Measurements from ENCODE around the gene RHBDD1. TPM values are rescaled to one million over a fixed set of nuclear protein-coding genes. Genes with fewer than 3 reads are reported as not detected.

RHBDD1 gene
- polyA plus RNA-seq, 1 of the 3 experiments (the other 2 are of a cell fraction) = 10.3 TPM

- no peak for DNase-seq
- H3K27ac ChIP-seq (ENCODE audit: low read depth in 2 of 2, low read length in 1 of 2) = no peak overlapping the region
- no peak for TF ChIP-seq RXRA (IDR thresholded peaks at IDR 0.05; ENCODE audit: borderline replicate concordance, low read depth)
- TF ChIP-seq FOXM1 (IDR thresholded peaks at IDR 0.05; ENCODE audit: low read depth) = no peak
- no peak for TF ChIP-seq JUND (IDR thresholded peaks at IDR 0.05)
- TF ChIP-seq TEAD4 (IDR thresholded peaks at IDR 0.05; ENCODE audit: borderline replicate concordance, insufficient read depth) = no peak
- TF ChIP-seq POLR2AphosphoS5 (IDR thresholded peaks at IDR 0.05; ENCODE audit: low read depth, low read length) = no peak
- POLR2A ChIA-PET = no interaction called here
- no peaks in the 10 kb centered on the region for H3K9me3 ChIP-seq
- H3K4me2 ChIP-seq = no peak overlapping the region
- H3K9me2 ChIP-seq = no peaks in the 10 kb centered on the region
- no peaks in the 10 kb centered on the region for H3K79me2 ChIP-seq (ENCODE audit: insufficient read depth)
- CTCF ChIA-PET = interaction anchor here (1.1 kb wide), 1 partner anchor 77 kb away, joined by 3 read pairs; no protein-coding TSS in a partner anchor
- H3K36me3 ChIP-seq (replicated peaks in 1 of 2; ENCODE audit: control insufficient read depth in 1 of 2, insufficient read depth in 2 of 2, low read length in 1 of 2) = no peaks in the 10 kb centered on the region
- no peak overlapping the region for H3K9ac ChIP-seq
- peaks cover 4% of the 10 kb centered on the region for H3F3A ChIP-seq (replicated peaks; ENCODE audit: insufficient read depth)
- no peak overlapping the region for H2AFZ ChIP-seq (ENCODE audit: low read depth)
- H3K4me1 ChIP-seq (ENCODE audit: control insufficient read depth in 1 of 2, insufficient read depth in 2 of 2, low read depth in 1 of 2, low read length in 1 of 2) = peaks cover 0 to 12% of the 10 kb centered on the region in 2 experiments; a peak in 1 of 4 replicates
- no peak overlapping the region for H3K4me3 ChIP-seq (ENCODE audit: low read depth in 2 of 2, low read length in 1 of 2)
- H3K27me3 ChIP-seq (ENCODE audit: insufficient read depth) = no peaks in the 10 kb centered on the region
- no peaks in the 10 kb centered on the region for H4K20me1 ChIP-seq (ENCODE audit: insufficient read depth)
- WGBS (ENCODE audit: low lambda C conversion rate) = 35% methylated on average over 3 of the region's 3 CpGs
Observed at GRCh38 chr2:227029426-227030105, 193.7 kb downstream of the RHBDD1 start.

DNA sequence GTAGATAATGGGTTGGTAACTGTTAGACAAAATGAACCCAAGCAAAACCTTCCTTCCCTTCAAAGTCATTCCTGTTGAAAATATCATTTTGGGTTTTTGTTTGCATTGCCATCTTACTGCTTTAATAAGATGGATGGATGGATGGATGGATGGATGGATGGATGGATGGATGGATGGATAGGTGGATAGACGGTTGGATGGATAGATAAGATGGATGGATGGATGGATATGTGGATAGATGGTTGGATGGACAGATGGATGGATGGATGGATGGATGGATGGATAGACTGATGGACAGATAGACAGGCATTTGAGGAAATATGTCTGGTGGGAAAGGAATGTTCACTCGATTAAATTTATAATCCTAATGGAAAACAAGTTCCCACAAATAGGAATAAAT is 194.9 kb downstream of the RHBDD1 start:
- Histone ChIP-seq H3F3A (replicated peaks; ENCODE audit: insufficient read depth) (peaks cover 4% of the 10 kb centered on the region), H3K79me2 (ENCODE audit: insufficient read depth) (no peaks in the 10 kb centered on the region), H3K9me3 (no peaks in the 10 kb centered on the region), H3K9me2 (no peaks in the 10 kb centered on the region), H2AFZ (ENCODE audit: low read depth) (no peak overlapping the region), H3K27ac (ENCODE audit: low read depth in 2 of 2, low read length in 1 of 2) (no peak overlapping the region), H3K9ac (no peak overlapping the region), H3K27me3 (ENCODE audit: insufficient read depth) (no peaks in the 10 kb centered on the region; the same call in 1 of the 2 replicates), H3K4me3 (ENCODE audit: low read depth in 2 of 2, low read length in 1 of 2) (no peak overlapping the region), H4K20me1 (ENCODE audit: insufficient read depth) (no peaks in the 10 kb centered on the region), H3K4me1 (ENCODE audit: control insufficient read depth in 1 of 2, insufficient read depth in 2 of 2, low read depth in 1 of 2, low read length in 1 of 2) (peaks cover 0 to 16% of the 10 kb centered on the region in 2 experiments; a peak in 2 of 4 replicates), H3K4me2 (no peak overlapping the region), H3K36me3 (replicated peaks in 1 of 2; ENCODE audit: control insufficient read depth in 1 of 2, insufficient read depth in 2 of 2, low read length in 1 of 2) (no peaks in the 10 kb centered on the region)
- WGBS (ENCODE audit: low lambda C conversion rate) = 15% methylated on average over 2 of the region's 2 CpGs
- CTCF ChIA-PET = no interaction called here
- POLR2A ChIA-PET = no interaction called here
- TF ChIP-seq RXRA (IDR thresholded peaks at IDR 0.05; ENCODE audit: borderline replicate concordance, low read depth) (no peak), SIN3A (IDR thresholded peaks at IDR 0.05; ENCODE audit: borderline replicate concordance, low read depth, low read length) (no peak), NFIC (IDR thresholded peaks at IDR 0.05; ENCODE audit: borderline replicate concordance) (no peak), TCF12 (IDR thresholded peaks at IDR 0.05) (no peak), MXI1 (IDR thresholded peaks at IDR 0.05; ENCODE audit: low read depth, low read length) (no peak), EP300 (IDR thresholded peaks at IDR 0.05; ENCODE audit: borderline replicate concordance in 1 of 2, low read depth in 1 of 2, low read length in 1 of 2) (no peak), PBX3 (IDR thresholded peaks at IDR 0.05) (no peak), MAX (IDR thresholded peaks at IDR 0.05; ENCODE audit: low read depth) (no peak), RCOR1 (IDR thresholded peaks at IDR 0.05; ENCODE audit: low read length) (no peak), CHD2 (IDR thresholded peaks at IDR 0.05; ENCODE audit: low read length, partially characterized antibody) (no peak), RFX5 (IDR thresholded peaks at IDR 0.05; ENCODE audit: low read length) (no peak), ELF1 (IDR thresholded peaks at IDR 0.05) (no peak)
- TF ChIP-seq, protein P1, sequence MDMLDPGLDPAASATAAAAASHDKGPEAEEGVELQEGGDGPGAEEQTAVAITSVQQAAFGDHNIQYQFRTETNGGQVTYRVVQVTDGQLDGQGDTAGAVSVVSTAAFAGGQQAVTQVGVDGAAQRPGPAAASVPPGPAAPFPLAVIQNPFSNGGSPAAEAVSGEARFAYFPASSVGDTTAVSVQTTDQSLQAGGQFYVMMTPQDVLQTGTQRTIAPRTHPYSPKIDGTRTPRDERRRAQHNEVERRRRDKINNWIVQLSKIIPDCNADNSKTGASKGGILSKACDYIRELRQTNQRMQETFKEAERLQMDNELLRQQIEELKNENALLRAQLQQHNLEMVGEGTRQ (IDR thresholded peaks at IDR 0.05; ENCODE audit: borderline replicate concordance, low read depth, low read length) = no peak
- DNase-seq = no peak

Measured in SK-N-SH (cell line).